ENCODE measurements around the gene SNX13. TPM values are rescaled to one million over a fixed set of nuclear protein-coding genes. Genes with fewer than 3 reads are reported as not detected.
A peak's percentile ranks its signal among the peaks of the same experiment; 100 is the strongest.

SNX13 gene
- total RNA-seq, 2 donors from 2014 or later: 29.2 to 29.6 TPM

DNA sequence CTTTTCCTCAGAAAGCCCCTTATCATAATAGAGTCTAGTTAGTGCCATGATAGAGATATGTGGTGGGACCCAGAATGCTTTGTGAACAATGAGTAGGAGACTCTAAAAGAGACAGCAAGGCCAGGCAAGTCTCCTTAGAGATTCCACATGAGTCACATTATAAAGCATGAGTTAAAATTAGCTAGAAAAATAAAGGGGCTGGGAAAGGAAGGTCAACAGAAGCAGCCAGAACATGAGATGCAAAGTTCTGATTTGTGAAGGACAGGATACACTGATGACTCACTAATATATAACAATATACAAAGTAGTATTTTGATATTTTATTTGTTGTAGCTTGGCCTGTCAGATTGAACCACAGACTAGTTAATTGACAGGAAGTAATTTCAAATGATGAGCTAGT lies 25.3 kb upstream of the SNX13 start:
- H3K9me3 ChIP-seq (ENCODE audit: control insufficient read depth, low read length, poor library complexity, severe bottlenecking): no peaks in the 10 kb centered on the region
- Mint-ChIP-seq H3K4me1 (peaks cover 2% of the 10 kb centered on the region), H3K27ac (no peak overlapping the region), H3K4me3 (no peak overlapping the region), H3K27me3 (peaks cover 17% of the 10 kb centered on the region), H3K36me3 (ENCODE audit: low read depth) (peaks cover 7% of the 10 kb centered on the region)
- no peak for ATAC-seq
- no peak for DNase-seq

DNA sequence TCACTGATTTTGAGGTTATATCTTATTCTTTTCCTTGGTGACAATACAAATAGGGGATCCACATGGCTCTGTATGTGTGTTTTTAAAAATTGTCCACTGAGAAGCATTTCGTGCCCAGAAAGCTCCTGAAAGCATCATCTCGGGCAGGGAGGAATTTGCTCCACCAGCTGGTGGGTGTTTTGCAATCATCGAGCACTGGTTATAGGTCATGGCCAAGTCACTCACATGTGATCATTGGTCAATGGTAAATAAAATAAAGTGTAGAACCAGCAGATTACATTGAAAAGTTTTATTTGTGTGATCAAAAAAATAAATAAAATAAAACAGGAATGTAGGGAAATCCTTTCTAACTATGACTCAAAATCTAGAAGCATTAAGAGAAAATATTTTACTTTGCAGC lies 23.0 kb upstream of the SNX13 start:
- peaks cover 4% of the 10 kb centered on the region for H3K27me3 Mint-ChIP-seq
- no peak overlapping the region for H3K27ac Mint-ChIP-seq
- H3K9me3 ChIP-seq (ENCODE audit: control insufficient read depth, low read length, poor library complexity, severe bottlenecking): no peaks in the 10 kb centered on the region

DNA sequence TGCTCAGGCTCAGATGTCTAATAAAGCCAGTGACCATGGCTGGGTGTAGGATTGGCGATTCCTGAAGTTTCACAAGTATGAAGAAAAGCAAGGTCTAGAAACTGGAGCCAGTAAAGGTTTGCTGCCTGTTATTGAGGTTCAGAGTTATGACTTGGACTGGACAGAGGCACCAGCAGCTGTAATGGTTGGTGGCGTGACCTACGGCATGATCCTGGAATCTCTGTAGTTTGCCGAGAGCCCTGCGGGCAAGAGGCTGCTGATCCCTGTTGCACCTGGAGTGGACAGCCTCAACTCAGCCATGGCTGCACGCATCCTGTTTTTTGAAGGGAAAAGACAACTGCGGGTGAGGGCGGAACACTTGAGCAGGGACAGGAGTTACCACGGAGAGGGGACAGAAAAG lies 22.4 kb upstream of the SNX13 start:
- H3K4me3 Mint-ChIP-seq: no peak overlapping the region
- no peaks in the 10 kb centered on the region for H3K4me1 Mint-ChIP-seq
- ATAC-seq (no peak), DNase-seq (no peak)
- H3K36me3 Mint-ChIP-seq (ENCODE audit: low read depth): no peaks in the 10 kb centered on the region
- no peaks in the 10 kb centered on the region for H3K9me3 ChIP-seq (ENCODE audit: control insufficient read depth, low read length, poor library complexity, severe bottlenecking)
- H3K27ac Mint-ChIP-seq: no peak overlapping the region
- H3K27me3 Mint-ChIP-seq: no peaks in the 10 kb centered on the region

More for the DNA sequence above, 23.0 kb upstream of the SNX13 start:
- Mint-ChIP-seq H3K4me3 (no peak overlapping the region), H3K36me3 (ENCODE audit: low read depth) (peaks cover 3% of the 10 kb centered on the region), H3K4me1 (no peaks in the 10 kb centered on the region)
- no peak for DNase-seq
- ATAC-seq: no peak

DNA sequence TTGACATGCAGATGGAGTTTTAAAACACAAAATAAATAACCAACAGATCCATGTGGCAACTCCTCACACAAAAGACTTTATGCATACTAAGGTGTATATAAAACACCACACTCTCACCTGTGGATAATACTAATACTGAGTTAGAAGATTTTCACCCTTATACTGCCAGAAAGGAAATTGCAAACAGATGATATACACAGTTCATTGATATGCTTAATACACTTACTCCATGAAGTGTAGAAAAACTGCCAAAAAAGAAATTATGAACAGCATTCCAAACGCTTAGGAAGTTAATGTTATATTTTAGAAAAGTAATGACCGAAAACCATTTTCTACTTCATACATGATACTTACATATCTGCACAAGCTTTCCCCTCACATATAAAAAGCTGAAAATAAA lies 17.6 kb upstream of the SNX13 start:
- H3K4me3 Mint-ChIP-seq: no peak overlapping the region
- H3K27ac Mint-ChIP-seq: no peak overlapping the region
- DNase-seq (no peak), ATAC-seq (no peak)
- H3K9me3 ChIP-seq (ENCODE audit: control insufficient read depth, low read length, poor library complexity, severe bottlenecking): no peaks in the 10 kb centered on the region
- peaks cover 2% of the 10 kb centered on the region for H3K36me3 Mint-ChIP-seq (ENCODE audit: low read depth)
- H3K4me1 Mint-ChIP-seq: no peaks in the 10 kb centered on the region
- H3K27me3 Mint-ChIP-seq: no peaks in the 10 kb centered on the region

DNA sequence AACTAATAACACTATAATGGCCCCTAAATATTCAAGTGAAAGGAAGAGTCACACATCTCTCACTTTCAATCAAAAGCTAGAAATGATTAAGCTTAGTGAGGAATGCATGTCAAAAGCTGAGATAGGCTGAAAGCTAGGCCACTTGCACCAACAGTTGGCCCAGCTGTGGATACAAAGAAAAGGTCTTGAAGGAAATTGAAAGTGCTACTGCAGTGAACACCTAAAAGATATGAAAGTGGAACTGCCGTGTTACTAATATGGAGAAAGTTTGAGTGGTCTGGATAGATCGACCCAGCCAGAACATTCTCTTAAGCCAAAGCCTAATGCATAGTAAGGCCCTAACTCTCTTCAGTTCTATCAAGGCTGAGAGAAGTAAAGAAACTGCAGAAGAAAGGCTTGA lies 12.1 kb upstream of the SNX13 start:
- ATAC-seq: peak; percentile 45
- H3K27me3 Mint-ChIP-seq: no peaks in the 10 kb centered on the region

DNA sequence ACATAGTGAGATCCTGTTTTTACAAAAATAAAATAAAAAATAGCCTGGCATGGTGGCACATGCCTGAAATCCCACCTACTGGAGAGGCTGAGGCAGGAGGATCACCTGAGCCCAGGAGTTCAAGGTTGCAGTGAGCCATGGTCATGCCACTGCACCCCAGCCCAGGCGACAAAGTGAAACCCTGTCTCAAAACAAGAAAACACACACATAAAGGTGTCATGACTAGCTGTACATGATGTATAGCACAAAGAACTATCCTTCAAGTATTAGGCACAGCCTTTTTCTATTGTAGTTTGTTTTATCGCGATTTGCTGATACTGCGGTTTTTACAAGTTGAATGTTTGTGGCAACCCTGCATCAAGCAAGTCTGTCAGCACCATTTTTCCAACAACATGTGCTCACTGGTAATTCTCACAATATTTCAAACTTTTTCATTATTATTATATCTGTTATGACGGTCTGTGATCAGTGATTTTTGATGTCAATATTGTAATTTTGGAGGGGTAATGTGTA lies 11.5 kb upstream of the SNX13 start:
- H3K9me3 ChIP-seq (ENCODE audit: control insufficient read depth, low read length, poor library complexity, severe bottlenecking): no peaks in the 10 kb centered on the region
- H3K4me3 Mint-ChIP-seq: peak overlapping the region; percentile 77
- DNase-seq (no peak), ATAC-seq (no peak)
- peaks cover 14% of the 10 kb centered on the region for H3K4me1 Mint-ChIP-seq
- peaks cover 2% of the 10 kb centered on the region for H3K36me3 Mint-ChIP-seq (ENCODE audit: low read depth)
- no peaks in the 10 kb centered on the region for H3K27me3 Mint-ChIP-seq
- no peak overlapping the region for H3K27ac Mint-ChIP-seq

More for the DNA sequence above, 12.1 kb upstream of the SNX13 start:
- Mint-ChIP-seq H3K4me3 (peak overlapping the region; percentile 77), H3K27ac (no peak overlapping the region), H3K36me3 (ENCODE audit: low read depth) (peaks cover 2% of the 10 kb centered on the region), H3K4me1 (peaks cover 10% of the 10 kb centered on the region)
- no peak for DNase-seq
- no peaks in the 10 kb centered on the region for H3K9me3 ChIP-seq (ENCODE audit: control insufficient read depth, low read length, poor library complexity, severe bottlenecking)

DNA sequence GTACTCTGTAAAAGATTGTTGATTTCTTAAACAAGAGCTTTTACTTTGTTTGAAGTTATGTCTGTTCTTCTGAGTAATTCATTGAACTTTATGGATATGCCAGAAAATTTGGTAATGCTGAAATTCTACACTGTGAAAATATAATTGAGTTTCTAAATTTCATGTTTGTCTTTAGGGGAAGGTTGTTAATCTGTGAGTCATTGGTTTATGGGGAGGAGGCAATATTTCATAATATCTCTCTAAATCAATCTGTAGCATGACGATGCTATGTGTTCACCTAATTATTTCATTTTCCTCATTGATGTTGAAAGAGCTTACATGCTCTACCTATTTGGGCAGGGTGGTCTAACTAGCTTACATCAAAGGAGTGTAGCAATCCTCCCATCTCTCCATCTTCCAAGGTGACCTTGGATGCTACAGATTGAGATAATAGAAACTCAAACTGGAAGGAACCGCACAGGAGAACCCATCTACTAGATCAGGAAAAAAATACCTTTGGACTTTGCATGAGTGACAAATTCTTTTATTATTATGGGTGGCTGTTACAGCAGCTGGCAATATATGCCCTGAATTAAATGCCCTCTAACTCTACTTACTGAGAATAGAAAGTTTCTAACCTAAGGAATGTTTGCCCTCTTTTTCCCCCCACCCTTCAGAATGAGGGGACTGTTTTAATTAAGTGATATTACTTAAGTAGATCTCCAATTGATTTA lies 8.4 kb upstream of the SNX13 start:
- H3K27me3 Mint-ChIP-seq: no peaks in the 10 kb centered on the region
- peaks cover 19% of the 10 kb centered on the region for H3K4me1 Mint-ChIP-seq
- no peaks in the 10 kb centered on the region for H3K36me3 Mint-ChIP-seq (ENCODE audit: low read depth)
- H3K9me3 ChIP-seq (ENCODE audit: control insufficient read depth, low read length, poor library complexity, severe bottlenecking): no peaks in the 10 kb centered on the region
- DNase-seq (no peak), ATAC-seq (no peak)
- no peak overlapping the region for H3K27ac Mint-ChIP-seq
- no peak overlapping the region for H3K4me3 Mint-ChIP-seq

DNA sequence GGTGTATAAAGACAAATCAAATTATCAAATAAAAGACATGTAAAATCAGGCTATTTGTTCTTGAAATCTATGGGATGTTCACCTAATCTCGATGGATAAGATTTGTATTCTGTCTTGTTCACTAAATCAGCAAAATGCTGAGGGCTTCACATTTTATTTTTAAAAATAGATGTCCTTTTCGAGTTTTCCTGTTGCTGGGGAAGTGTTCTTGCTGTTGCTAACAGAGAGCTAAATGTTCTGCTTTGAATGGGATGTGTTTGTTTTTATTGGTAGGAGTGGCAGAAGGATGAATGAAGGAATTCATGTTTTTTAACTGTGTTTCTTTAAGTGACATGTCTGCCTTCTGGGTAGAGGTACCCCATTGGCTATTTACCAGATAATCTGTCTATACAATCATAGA lies 7.3 kb upstream of the SNX13 start:
- Mint-ChIP-seq H3K27ac (peak overlapping the region; percentile 41), H3K4me1 (peaks cover 19% of the 10 kb centered on the region), H3K36me3 (ENCODE audit: low read depth) (no peaks in the 10 kb centered on the region), H3K27me3 (no peaks in the 10 kb centered on the region), H3K4me3 (peak overlapping the region; percentile 36)
- H3K9me3 ChIP-seq (ENCODE audit: control insufficient read depth, low read length, poor library complexity, severe bottlenecking): no peaks in the 10 kb centered on the region
- DNase-seq (no peak), ATAC-seq (no peak)

DNA sequence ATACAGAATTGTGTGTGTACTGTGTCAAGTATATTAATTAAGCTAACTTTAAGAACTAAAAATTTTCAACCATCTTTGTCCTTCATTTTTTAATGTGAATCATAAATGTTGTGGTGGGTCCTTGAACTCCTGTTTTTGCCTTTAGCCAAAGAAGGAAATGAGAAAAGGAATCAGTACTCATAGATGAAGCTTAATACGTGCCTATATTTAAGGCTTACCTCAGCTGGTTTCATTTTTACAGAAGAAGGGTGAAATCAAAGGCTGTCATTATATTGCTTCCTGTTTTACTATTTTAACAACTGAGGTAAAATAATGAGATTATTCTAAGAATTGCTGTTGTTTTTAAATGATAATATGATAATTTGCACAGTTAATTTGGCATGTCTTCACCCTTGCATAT lies 6.3 kb upstream of the SNX13 start:
- H3K4me1 Mint-ChIP-seq: peaks cover 18% of the 10 kb centered on the region
- peak overlapping the region; percentile 41 for H3K27ac Mint-ChIP-seq
- peaks cover 2% of the 10 kb centered on the region for H3K36me3 Mint-ChIP-seq (ENCODE audit: low read depth)
- peak overlapping the region; percentile 47 for H3K4me3 Mint-ChIP-seq
- DNase-seq: no peak
- H3K27me3 Mint-ChIP-seq: no peaks in the 10 kb centered on the region
- peak; percentile 57 for ATAC-seq
- no peaks in the 10 kb centered on the region for H3K9me3 ChIP-seq (ENCODE audit: control insufficient read depth, low read length, poor library complexity, severe bottlenecking)

DNA sequence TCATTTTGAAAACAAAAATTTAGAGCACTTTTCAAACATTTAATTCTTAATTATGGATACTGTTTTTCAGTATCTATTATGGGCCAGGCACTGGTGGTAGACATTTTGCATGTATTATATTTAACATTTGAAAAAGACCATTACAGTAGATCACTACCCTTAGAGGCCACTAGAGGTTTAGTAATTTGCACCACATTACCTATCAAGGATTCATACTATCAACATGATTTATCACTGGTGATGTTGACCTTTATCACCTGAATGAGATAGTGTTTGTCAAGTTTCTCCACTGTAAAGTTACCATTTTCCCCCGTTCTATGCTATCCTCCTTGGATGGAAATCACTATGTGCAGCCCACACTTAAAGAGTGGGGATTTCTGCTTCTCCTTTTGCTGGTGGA lies 4.4 kb upstream of the SNX13 start:
- peaks cover 6% of the 10 kb centered on the region for H3K36me3 Mint-ChIP-seq (ENCODE audit: low read depth)
- H3K4me3 Mint-ChIP-seq: no peak overlapping the region
- no peak for ATAC-seq
- no peaks in the 10 kb centered on the region for H3K27me3 Mint-ChIP-seq
- no peaks in the 10 kb centered on the region for H3K9me3 ChIP-seq (ENCODE audit: control insufficient read depth, low read length, poor library complexity, severe bottlenecking)
- H3K4me1 Mint-ChIP-seq: peaks cover 27% of the 10 kb centered on the region
- no peak overlapping the region for H3K27ac Mint-ChIP-seq
- no peak for DNase-seq

DNA sequence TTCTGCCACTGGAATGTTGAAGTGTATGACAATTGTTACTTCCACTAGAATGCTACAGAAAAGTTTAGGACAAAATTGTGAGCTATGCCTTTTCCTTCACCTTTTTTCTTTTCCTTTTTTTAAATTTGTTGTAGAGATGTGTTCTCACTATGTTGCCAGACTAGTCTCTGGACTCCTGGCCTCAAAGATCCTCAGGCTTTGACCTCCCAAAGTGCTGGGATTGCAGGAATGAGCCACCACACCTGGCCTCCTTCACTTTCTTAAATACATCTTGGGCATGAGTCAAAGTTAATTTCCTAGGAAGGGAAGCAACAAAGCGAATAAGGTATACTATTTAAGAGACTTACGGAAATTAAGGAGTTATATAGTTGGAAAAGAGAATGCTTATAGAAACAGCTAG lies 2.7 kb upstream of the SNX13 start:
- Mint-ChIP-seq H3K36me3 (ENCODE audit: low read depth) (peaks cover 6% of the 10 kb centered on the region), H3K4me1 (peaks cover 42% of the 10 kb centered on the region), H3K27me3 (no peaks in the 10 kb centered on the region), H3K4me3 (no peak overlapping the region), H3K27ac (peak overlapping the region; percentile 79)
- no peaks in the 10 kb centered on the region for H3K9me3 ChIP-seq (ENCODE audit: control insufficient read depth, low read length, poor library complexity, severe bottlenecking)
- ATAC-seq (no peak), DNase-seq (no peak)

DNA sequence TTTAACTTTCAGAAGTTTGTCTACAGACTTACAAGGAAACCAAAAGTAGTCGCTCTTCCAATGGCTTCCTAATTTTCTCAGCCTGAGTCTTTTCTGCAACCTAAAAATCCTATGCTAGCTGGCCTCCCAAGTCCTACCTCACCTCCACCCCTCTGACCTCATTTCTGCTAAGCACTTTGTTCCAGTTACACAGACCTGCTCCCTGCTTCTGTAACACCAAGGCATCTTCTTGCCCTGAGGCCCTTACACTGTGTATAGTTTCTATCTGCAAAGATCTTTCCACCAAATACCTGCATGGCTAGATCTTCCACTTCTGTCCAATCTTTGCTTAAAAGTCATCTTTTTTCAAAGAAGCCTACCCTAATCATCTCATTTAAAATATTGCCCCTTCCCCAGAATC lies 1.9 kb upstream of the SNX13 start:
- Mint-ChIP-seq H3K4me3 (no peak overlapping the region), H3K36me3 (ENCODE audit: low read depth) (peaks cover 6% of the 10 kb centered on the region), H3K27ac (peak overlapping the region; percentile 79), H3K4me1 (peaks cover 42% of the 10 kb centered on the region), H3K27me3 (no peaks in the 10 kb centered on the region)
- ATAC-seq: no peak
- no peak for DNase-seq
- H3K9me3 ChIP-seq (ENCODE audit: control insufficient read depth, low read length, poor library complexity, severe bottlenecking): no peaks in the 10 kb centered on the region

DNA sequence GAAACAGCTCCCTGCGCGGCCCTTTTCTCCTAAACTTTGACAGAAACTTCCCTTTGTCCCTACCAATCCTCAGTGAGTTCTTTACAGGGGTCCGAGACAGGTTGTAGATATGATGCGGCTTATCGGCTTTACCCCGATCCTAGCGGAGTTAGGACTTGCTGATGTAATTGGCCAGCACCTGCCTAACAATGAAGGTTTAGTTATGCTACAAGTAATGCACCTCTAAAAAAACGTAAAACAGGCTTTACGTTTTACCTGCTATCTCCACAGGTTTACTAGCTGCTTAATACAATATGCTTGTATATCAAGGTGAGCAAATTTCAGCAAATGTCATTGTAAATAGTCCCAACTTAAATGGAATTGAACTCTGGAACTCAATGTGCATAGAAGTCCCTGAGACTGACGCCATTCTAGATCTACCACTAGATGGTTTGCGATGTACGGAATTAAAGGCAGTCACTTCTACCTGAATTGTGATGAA lies 697 bp upstream of the SNX13 start:
- DNase-seq (no peak), ATAC-seq (no peak)
- no peaks in the 10 kb centered on the region for H3K9me3 ChIP-seq (ENCODE audit: control insufficient read depth, low read length, poor library complexity, severe bottlenecking)
- Mint-ChIP-seq H3K4me3 (peak overlapping the region; percentile 98), H3K4me1 (peaks cover 41% of the 10 kb centered on the region), H3K27ac (peak overlapping the region; percentile 99), H3K36me3 (ENCODE audit: low read depth) (peaks cover 6% of the 10 kb centered on the region), H3K27me3 (no peaks in the 10 kb centered on the region)
